ENCODE measurements around the gene HMGCR.

HMGCR gene

DNA sequence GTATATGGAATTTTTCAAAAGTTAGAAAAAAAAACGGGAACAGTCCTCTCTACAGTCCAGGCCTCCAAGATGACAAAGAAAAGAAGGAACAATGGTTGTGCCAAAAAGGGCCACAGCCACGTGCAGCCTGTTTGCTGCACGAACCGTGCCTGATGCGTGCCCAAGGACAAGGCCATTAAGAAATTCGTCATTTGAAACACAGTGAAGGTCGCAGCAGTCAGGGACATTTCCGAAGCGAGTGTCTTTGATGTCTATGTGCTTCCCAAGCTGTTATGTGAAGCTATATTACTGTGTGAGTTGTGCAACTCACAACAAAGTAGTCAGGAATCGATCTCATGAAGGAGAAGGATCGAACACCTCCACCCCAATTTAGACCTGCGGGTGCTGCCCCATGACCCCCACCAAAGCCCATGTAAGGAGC lies 37.4 kb downstream of the HMGCR start:
- intact Hi-C loops (cut with DNase I): no loop called here
- no peak for DNase-seq

DNA sequence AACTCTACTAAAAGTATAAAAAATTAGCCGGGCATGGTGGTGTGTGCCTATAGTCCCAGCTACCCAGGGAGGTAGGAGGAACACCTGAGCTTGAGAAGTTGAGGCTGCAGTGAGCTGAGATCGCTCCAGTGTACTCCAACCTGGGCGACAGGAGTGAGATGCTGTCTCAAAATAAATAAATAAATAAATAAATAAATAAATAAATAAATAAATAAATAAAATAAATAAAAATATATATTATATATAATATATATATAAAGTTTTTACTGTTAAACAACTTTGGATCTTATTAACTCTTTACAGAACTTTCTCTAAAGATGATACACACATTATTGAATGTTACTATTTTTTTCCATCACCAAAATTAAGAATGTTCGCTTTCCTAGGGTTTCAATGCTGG lies 38.4 kb downstream of the HMGCR start:
- intact Hi-C loops (cut with DNase I): no loop called here

DNA sequence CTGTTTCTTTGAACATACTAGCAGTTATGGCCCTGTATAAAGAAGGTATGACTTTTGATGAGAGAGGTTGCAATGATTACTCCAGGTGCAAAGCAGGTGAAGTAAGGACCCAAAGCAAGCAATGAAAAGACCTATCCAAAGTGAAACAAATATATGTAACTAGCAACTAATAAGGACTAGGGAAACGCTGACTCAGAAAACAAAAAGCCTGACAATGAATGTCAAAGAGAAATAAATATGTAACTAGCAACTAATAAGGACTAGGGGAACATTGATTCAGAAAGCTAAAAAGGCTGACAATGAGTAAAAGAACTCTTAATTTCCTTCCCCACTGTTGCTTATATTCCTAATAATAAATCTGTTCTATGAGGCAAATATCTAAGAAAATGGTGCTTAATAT lies 43.1 kb downstream of the HMGCR start:
- DNase-seq: no peak
- intact Hi-C loops (cut with DNase I): no loop called here

More for the DNA sequence above, 38.4 kb downstream of the HMGCR start:
- DNase-seq: peak in 1 of 10 donors; percentile 27

- intact Hi-C loops (cut with DNase I): no loop called here
- no peak for DNase-seq
These were observed 44.4 kb downstream of the HMGCR start for GRCh38 chr5:75381456-75381855.

DNA sequence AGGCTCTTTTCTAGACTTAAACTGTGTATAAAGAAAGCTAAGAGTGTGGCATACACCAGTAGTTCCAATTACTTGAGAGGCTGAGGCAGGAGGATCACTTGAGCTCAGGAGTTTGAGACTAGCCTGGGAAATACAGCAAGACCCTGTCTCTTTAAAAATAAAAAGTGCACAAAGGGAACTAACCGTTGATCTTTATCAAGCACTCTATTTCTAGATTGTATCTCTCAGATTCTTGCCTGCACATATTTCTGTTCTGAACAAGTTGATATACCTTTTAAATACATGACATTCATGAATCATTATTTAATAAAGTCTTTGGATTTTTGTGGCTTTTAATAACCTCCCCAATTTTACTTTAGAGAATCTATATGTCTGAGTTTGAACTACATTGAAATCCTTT lies 47.2 kb downstream of the HMGCR start:
- DNase-seq: no peak
- intact Hi-C loops (cut with DNase I): no loop called here

GRCh38 chr5:75387806-75388205 lies 50.8 kb downstream of the HMGCR start:
- intact Hi-C loops (cut with DNase I): no loop called here
- no peak for DNase-seq

DNA sequence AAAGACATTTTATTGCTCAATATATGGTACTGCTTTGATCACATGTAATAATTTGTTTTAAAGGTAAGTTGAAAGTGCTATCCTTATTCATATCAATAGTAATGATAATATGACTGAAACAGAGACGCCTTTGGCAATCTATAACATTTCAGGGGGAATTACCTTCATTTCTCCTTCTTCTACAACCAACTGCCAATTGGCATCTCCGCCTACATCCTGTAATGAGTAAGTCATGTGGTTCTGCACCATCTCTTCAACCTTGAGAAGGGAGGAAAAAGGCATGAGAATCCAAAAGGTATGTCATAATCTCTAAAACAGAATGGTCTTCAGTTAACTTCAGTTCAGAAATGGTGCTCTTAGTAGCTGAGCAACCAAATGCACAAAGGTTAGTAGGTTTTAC lies 52.4 kb downstream of the HMGCR start:
- no peak for DNase-seq
- intact Hi-C loops (cut with DNase I): no loop called here

DNA sequence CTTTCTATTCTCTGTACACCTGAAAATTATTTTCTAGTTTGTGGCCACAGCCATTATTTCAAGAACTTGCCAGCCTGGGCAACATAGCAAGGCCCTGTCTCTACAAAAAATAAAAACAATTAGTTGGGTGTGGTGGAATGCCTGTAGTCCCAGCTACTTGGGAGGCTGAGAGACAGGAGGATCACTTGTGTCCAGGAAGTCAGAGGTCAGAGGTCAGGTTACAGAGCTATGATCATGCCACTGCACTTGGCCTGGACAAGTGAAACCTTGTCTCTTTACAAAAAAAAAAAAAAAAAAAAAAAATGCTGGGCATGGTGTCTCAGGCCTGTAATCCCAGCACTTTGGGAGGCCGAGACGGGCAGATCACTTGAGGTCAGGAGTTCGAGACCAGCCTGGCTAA lies 58.3 kb downstream of the HMGCR start:
- no peak for DNase-seq
- intact Hi-C loops (cut with DNase I): no loop called here

- DNase-seq: no peak
- intact Hi-C loops (cut with DNase I): no loop called here
These were observed 68.3 kb downstream of the HMGCR start for GRCh38 chr5:75405296-75405695.

All from posterior cingulate gyrus (tissue), 11 donors.